ENCODE results near the gene DPH6. TPM values are rescaled to one million over a fixed set of nuclear protein-coding genes. Genes with fewer than 3 reads are reported as not detected.

The DPH6 gene
- total RNA-seq, 4 donors from 2014 or later, result 30.6 to 49.0 (median 36.8) TPM

- Histone ChIP-seq H3K4me3 (replicated peaks in 1 of 3) (no peak overlapping the region), H3K27ac (no peak overlapping the region), H3K9me3 (no peaks in the 10 kb centered on the region), H3K27me3 (no peaks in the 10 kb centered on the region), H3K4me1 (peaks cover 5 to 18% of the 10 kb centered on the region in 2 donors), H3K36me3 (no peaks in the 10 kb centered on the region)
- no peak for DNase-seq
- WGBS, 2 donors, result 66 to 76% methylated on average over 1 of the region's 1 CpG
- intact Hi-C loops (cut with DNase I), result no loop called here
- no peak for TF ChIP-seq POLR2A (IDR thresholded peaks at IDR 0.05)
- TF ChIP-seq, protein P1, sequence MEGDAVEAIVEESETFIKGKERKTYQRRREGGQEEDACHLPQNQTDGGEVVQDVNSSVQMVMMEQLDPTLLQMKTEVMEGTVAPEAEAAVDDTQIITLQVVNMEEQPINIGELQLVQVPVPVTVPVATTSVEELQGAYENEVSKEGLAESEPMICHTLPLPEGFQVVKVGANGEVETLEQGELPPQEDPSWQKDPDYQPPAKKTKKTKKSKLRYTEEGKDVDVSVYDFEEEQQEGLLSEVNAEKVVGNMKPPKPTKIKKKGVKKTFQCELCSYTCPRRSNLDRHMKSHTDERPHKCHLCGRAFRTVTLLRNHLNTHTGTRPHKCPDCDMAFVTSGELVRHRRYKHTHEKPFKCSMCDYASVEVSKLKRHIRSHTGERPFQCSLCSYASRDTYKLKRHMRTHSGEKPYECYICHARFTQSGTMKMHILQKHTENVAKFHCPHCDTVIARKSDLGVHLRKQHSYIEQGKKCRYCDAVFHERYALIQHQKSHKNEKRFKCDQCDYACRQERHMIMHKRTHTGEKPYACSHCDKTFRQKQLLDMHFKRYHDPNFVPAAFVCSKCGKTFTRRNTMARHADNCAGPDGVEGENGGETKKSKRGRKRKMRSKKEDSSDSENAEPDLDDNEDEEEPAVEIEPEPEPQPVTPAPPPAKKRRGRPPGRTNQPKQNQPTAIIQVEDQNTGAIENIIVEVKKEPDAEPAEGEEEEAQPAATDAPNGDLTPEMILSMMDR (IDR thresholded peaks at IDR 0.05), result no peak
Measured at GRCh38 chr15:35505141-35505540, 40.8 kb downstream of the DPH6 start.

GRCh38 chr15:35499723-35500122 lies 46.2 kb downstream of the DPH6 start:
- no peaks in the 10 kb centered on the region for H3K4me1 ChIP-seq
- no peak for TF ChIP-seq POLR2A (IDR thresholded peaks at IDR 0.05)
- 93 to 98% methylated on average over 4 of the region's 4 CpGs for WGBS, 2 donors
- no peaks in the 10 kb centered on the region for H3K27me3 ChIP-seq
- no peak for DNase-seq
- no peaks in the 10 kb centered on the region for H3K9me3 ChIP-seq
- no peaks in the 10 kb centered on the region for H3K36me3 ChIP-seq
- no peak overlapping the region for H3K27ac ChIP-seq
- no peak overlapping the region for H3K4me3 ChIP-seq (replicated peaks in 1 of 3)
- intact Hi-C loops (cut with DNase I), result no loop called here

- Histone ChIP-seq H3K27me3 (no peaks in the 10 kb centered on the region), H3K36me3 (no peaks in the 10 kb centered on the region), H3K4me1 (no peaks in the 10 kb centered on the region), H3K4me3 (replicated peaks in 1 of 3) (no peak overlapping the region), H3K27ac (no peak overlapping the region), H3K9me3 (no peaks in the 10 kb centered on the region)
- no peak for DNase-seq
- intact Hi-C loops (cut with DNase I), result no loop called here
- TF ChIP-seq, protein P1 (IDR thresholded peaks at IDR 0.05), result no peak
- TF ChIP-seq POLR2A (IDR thresholded peaks at IDR 0.05), result no peak
Measured at GRCh38 chr15:35496585-35496984, 49.4 kb downstream of the DPH6 start.

GRCh38 chr15:35495080-35495479 lies 50.9 kb downstream of the DPH6 start:
- H3K4me3 ChIP-seq (replicated peaks in 1 of 3), result no peak overlapping the region
- DNase-seq, result no peak
- no peaks in the 10 kb centered on the region for H3K4me1 ChIP-seq
- H3K27ac ChIP-seq, result no peak overlapping the region
- intact Hi-C loops (cut with DNase I), result no loop called here
- no peaks in the 10 kb centered on the region for H3K27me3 ChIP-seq
- TF ChIP-seq, protein P1 (IDR thresholded peaks at IDR 0.05), result no peak
- TF ChIP-seq POLR2A (IDR thresholded peaks at IDR 0.05), result no peak
- no peaks in the 10 kb centered on the region for H3K36me3 ChIP-seq
- H3K9me3 ChIP-seq, result no peaks in the 10 kb centered on the region
- WGBS, 2 donors, result 85 to 93% methylated on average over 3 of the region's 3 CpGs

DNA sequence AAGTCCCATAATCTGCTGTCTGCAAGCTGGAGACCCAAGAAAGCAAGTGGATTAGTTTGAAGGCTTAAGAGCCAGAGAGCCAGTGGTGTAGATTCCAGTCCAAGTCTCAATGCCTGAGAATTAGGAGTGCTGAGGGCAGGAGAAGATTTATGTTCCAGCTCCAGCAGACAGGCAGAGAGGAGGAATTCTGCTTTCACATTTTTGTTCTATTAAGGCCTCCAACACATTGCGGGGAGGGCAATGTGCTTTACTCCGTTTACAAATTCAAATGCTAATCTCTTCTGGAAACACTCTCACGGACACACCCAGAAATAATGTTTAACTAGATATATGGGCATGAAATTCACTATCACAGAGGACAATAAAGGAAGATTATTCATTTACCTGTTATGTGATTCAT lies 54.0 kb downstream of the DPH6 start:
- Histone ChIP-seq H3K4me3 (replicated peaks in 1 of 3) (no peak overlapping the region), H3K9me3 (no peaks in the 10 kb centered on the region), H3K36me3 (peaks cover 0 to 7% of the 10 kb centered on the region in 2 donors), H3K27ac (no peak overlapping the region), H3K27me3 (no peaks in the 10 kb centered on the region), H3K4me1 (no peaks in the 10 kb centered on the region)
- WGBS, 2 donors, result 86 to 94% methylated on average over 3 of the region's 3 CpGs
- intact Hi-C loops (cut with DNase I), result no loop called here
- DNase-seq, result no peak
- TF ChIP-seq, protein P1 (IDR thresholded peaks at IDR 0.05), result no peak
- TF ChIP-seq POLR2A (IDR thresholded peaks at IDR 0.05), result no peak

DNA sequence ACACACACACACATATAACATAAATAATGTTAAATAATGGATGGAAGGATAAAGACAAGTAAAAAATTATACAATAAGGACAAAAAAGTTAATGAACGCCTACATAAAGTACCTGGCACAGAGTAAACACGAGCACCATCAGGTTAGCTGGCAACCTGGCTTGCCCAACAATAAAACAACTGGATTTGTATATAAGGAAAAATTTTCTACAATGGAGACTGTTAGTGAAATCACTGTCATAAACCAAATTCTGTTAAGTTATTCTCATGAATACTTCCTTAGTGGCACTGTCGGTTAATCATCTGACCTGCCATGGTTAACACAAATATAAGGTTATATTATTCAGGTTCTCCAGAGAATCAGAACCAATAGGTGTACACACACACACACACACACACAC lies 54.8 kb downstream of the DPH6 start:
- no peak overlapping the region for H3K27ac ChIP-seq
- no peak for TF ChIP-seq POLR2A (IDR thresholded peaks at IDR 0.05)
- TF ChIP-seq, protein P1 (IDR thresholded peaks at IDR 0.05), result no peak
- H3K27me3 ChIP-seq, result no peaks in the 10 kb centered on the region
- H3K9me3 ChIP-seq, result no peaks in the 10 kb centered on the region
- peaks cover 0 to 7% of the 10 kb centered on the region in 2 donors for H3K36me3 ChIP-seq
- H3K4me3 ChIP-seq (replicated peaks in 1 of 3), result no peak overlapping the region
- DNase-seq, result no peak
- no peaks in the 10 kb centered on the region for H3K4me1 ChIP-seq
- 95 to 100% methylated on average over 3 of the region's 3 CpGs for WGBS, 2 donors
- intact Hi-C loops (cut with DNase I), result no loop called here

All from thyroid gland (tissue), 4 donors.